Prostate gland (tissue), 2 donors: ENCODE results near the gene GRIK3.

Experiments used
- CTCF ChIP-seq, 4 experiments: fragments of 200-600 bp in 2 of 4; fragments of 450-650 bp in 2 of 4; sonication (generic) in 2 of 4; IDR thresholded peaks; 1 replicate in 3 of 4; 2 replicates in 1 of 4; pipeline ENCODE4 v1.5.1; 2016 to 2019; ENCODE audit warnings: antibody characterized with exemption in 4 of 4, mild to moderate bottlenecking in 2 of 4, moderate library complexity in 2 of 4
- POLR2AphosphoS5 ChIP-seq: sonication (generic); formaldehyde crosslinking; IDR thresholded peaks from one replicate; pipeline ENCODE4 v1.6.1; 2017; ENCODE audit warnings: antibody characterized with exemption

GRCh38 chr1:36879613-36880012, 154.7 kb downstream of the GRIK3 start:
- no peak for TF ChIP-seq CTCF (IDR thresholded peaks at IDR 0.05)
- TF ChIP-seq POLR2AphosphoS5, result no peak
